Activated naive CD4-positive, alpha-beta T cell treated with anti-CD3 and anti-CD28 coated beads, Interleukin-2, amount 50 U/mL, for 72 hours (primary cell): ENCODE results near the gene CTNNA1. TPM values are rescaled to one million over a fixed set of nuclear protein-coding genes. Genes with fewer than 3 reads are reported as not detected.

ENCODE experiments used
- ATAC-seq, 2 donors: fragments of 150-1000 bp; cut with Tn5 transposase; 2 replicates each; pipeline ENCODE4 v1.10.0; 2021; ENCODE audit warnings: mild to moderate bottlenecking in 2 of 2, moderate library complexity in 2 of 2
- DNase-seq, 2 donors: peaks; one replicate each; pipeline ENCODE4 v3.0.0; 2021 to 2022; ENCODE audit warnings: low spot score in 2 of 2
- H3K27ac Mint-ChIP-seq, 2 donors: one replicate each; pipeline ENCODE4 v1.8.0; 2022; ENCODE audit warnings: mild to moderate bottlenecking in 2 of 2, mixed read lengths in 2 of 2
- H3K36me3 Mint-ChIP-seq, 2 donors: one replicate each; pipeline ENCODE4 v1.8.0; 2022; ENCODE audit warnings: mixed read lengths in 2 of 2
- H3K9me3 Mint-ChIP-seq, 2 donors: one replicate each; pipeline ENCODE4 v1.8.0; 2022; ENCODE audit warnings: mixed read lengths in 2 of 2
- total RNA-seq, 2 donors: library from RNA; stranded (reverse); gene quantifications; one replicate each; pipeline ENCODE4 v1.2.3, GENCODE V29; 2022

Gene CTNNA1
- total RNA-seq, 2 donors from 2014 or later: 89.2 to 224 TPM

DNA sequence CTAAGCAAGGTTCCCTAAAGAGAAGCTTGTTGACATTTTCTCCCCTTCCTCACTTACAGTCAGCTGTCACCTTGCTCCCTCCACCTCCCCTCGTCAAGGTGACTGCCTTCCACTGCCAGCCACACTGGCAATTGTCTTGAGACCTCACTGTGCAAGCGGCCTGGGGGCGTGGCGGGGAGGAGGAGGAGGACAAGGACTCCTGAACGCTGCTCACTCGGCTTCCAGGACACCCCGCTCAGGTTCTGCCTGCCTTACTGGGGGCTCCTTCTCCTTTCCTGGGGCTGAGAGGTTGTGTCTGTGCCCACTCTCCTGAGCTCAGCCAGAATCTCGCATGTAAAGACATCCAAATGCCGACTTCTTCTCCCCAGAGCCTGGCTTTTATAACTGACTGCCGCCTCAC lies 182.2 kb downstream of the CTNNA1 start:
- no peaks in the 10 kb centered on the region for H3K9me3 Mint-ChIP-seq
- DNase-seq (no peak), ATAC-seq (no peak)
- H3K36me3 Mint-ChIP-seq: no peaks in the 10 kb centered on the region
- no peak overlapping the region for H3K27ac Mint-ChIP-seq

DNA sequence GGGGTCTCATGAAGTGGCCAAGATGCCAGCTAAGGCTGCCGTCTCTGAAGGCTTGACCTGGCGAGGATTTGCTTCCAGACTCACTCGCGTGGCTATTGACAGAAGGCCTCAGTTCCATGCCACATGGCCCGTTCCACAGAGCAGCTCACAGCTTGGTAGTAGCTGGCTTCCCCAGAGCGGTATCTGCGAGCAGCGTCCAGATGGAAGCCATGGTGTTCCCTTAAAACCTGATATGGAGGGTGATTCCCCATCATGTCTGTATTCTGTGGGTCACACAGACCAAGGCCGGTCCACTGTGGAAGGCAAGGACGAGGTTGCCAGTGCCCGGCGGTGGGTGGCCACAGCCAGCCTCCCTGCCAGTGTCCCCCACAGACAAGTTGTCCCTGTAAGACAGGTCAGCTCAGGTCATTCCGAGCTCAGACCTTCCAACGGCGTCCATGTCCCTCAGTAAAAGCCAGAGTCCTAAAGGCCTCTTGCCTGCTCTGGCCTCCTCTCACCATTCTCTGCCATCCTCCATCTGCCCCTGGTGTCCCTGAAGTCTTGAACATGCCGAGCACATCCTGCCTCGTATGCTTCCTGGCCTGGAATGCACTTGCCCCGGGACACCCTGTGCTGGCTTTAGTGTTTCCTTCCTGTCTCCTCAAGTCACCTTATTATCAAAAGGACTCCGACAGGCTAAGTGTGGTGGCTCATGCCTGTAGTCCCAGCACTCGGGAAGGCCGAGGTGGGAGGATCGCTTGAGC lies 183.2 kb downstream of the CTNNA1 start:
- ATAC-seq: peak in 1 of 2 donors; percentile 15
- Mint-ChIP-seq H3K9me3 (no peaks in the 10 kb centered on the region), H3K27ac (peak overlapping the region; percentile 71 to 79), H3K36me3 (no peaks in the 10 kb centered on the region)
- no peak for DNase-seq

DNA sequence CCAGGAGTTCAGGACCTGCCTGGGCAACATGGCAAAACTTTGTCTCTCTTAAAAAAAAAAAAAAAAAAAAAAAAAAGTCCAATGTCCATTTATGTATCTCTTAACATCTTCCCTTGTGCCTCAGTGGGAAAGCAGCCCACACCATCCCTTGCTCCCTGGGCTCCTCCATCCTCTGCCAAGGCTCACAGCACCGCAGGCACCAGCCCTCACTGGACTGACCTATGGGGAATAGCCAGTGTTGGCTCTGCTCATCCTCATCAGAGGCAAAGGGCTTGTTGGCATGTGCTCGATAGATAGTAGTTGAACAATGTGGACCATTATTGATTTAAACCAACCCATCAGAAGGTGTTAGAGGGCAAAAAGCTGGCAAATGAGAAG lies 183.7 kb downstream of the CTNNA1 start:
- Mint-ChIP-seq H3K36me3 (no peaks in the 10 kb centered on the region), H3K27ac (peak overlapping the region in 1 of 2 donors; percentile 71), H3K9me3 (no peaks in the 10 kb centered on the region)
- ATAC-seq: peak in 1 of 2 donors; percentile 30
- no peak for DNase-seq

DNA sequence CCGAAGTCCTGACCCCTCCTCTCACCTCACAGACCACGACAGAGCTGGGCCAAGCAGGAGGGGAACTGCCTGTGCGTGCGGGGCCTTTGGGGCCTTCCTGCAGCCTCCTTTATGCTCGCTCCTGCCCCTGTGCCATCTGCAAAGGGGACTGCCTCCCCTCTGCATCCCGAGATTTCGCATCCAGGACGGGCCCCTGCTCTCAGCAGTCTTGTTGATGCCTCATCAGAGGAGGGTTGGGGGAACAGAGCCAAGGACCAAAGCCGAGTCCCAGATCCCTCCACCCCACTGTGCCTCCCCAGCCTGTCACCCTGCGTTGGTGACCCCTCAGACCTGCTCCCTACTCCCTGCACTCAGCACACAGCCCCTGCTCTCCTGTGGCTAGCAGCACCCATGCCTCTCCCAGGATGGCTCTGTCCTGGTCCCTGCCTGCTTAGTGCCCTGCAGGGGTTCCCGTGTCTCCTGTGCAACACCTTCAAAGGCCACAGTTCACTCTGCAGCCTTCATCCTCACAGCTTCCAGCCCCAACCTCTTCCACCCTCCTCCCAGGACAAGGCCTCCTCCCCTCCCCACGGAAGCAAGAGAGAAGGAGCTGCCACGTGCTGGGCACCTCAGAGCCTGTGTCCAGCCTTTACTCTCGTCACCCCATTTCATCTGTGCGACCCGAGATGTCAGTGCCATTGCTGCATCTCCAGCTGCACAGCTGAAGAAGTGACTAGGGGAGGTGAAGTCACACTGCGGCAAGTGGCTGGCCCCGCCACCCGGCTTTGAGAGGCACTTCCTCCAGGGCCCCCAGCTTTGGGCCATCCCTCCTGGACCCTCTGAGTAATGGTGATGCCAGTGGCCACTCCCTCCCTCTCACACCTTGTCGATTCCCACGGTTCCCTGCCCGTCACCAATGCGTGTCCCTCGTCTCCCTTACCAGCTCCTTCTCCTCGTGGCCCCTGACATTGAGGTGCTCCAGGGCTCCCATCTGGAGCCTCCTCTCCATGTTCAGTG lies 184.5 kb downstream of the CTNNA1 start:
- DNase-seq (no peak), ATAC-seq (peak; percentile 32 to 49)
- Mint-ChIP-seq H3K9me3 (no peaks in the 10 kb centered on the region), H3K27ac (peak overlapping the region in 1 of 2 donors; percentile 71), H3K36me3 (no peaks in the 10 kb centered on the region)

DNA sequence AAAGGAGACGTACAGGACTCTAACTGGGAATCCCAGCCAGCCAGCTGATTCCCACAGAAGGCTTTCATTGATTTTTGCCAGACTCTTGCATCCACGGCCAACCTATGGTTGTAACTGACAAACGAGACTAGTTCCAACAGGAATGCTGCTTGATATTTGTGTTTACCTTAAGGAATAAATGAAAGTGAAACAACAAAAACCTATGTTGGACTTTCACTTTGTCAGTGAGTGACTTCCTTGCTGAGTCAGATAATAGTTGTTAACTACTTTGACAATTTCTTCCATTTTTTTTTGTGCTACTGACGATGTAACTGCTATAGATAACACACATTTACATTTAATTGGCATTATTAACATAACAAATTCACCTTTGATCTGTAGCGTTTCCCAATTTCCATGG lies 185.3 kb downstream of the CTNNA1 start:
- no peaks in the 10 kb centered on the region for H3K36me3 Mint-ChIP-seq
- ATAC-seq (no peak), DNase-seq (no peak)
- no peaks in the 10 kb centered on the region for H3K9me3 Mint-ChIP-seq
- peak overlapping the region in 1 of 2 donors; percentile 71 for H3K27ac Mint-ChIP-seq

DNA sequence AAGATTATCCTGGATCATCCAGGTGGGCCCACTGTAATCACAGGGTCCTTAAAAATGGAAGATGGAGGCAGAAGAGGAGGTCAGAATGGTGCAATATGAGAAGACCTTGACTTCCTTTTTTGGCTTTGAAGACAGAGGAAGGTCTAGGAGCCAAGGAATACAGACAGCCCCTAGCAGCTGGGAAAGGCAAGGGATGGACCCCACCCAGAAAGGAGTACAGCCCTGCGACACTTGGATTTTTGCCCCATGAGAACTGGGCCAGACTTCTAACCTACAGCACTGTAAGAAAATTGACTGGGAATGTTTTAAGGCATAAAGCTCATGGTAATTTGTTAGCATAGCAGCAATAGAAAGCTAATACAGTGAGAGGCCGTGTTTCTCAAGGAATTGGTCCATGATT lies 188.8 kb downstream of the CTNNA1 start:
- DNase-seq (no peak), ATAC-seq (no peak)
- H3K27ac Mint-ChIP-seq: no peak overlapping the region
- H3K36me3 Mint-ChIP-seq: no peaks in the 10 kb centered on the region
- no peaks in the 10 kb centered on the region for H3K9me3 Mint-ChIP-seq

DNA sequence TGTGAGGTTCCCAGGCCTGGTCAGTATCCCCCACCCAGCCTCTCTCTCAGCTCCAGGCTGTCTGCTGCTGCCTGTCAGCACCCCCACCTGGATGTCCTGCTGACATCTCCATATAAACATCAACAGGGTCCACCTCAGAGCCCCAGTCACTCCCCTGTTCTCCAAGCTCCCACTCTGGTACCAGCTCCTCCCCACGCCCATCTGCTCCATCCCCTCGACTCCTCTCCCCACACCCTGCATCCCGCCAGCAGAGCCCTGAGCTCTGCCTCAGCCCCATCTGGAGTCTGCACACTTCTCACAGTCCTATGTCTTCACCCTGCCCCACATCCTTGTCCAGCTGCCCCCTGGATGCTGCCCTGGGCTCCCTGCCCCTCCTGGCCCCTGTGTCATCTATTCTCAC lies 189.6 kb downstream of the CTNNA1 start:
- no peaks in the 10 kb centered on the region for H3K9me3 Mint-ChIP-seq
- no peak overlapping the region for H3K27ac Mint-ChIP-seq
- ATAC-seq (no peak), DNase-seq (no peak)
- H3K36me3 Mint-ChIP-seq: no peaks in the 10 kb centered on the region

DNA sequence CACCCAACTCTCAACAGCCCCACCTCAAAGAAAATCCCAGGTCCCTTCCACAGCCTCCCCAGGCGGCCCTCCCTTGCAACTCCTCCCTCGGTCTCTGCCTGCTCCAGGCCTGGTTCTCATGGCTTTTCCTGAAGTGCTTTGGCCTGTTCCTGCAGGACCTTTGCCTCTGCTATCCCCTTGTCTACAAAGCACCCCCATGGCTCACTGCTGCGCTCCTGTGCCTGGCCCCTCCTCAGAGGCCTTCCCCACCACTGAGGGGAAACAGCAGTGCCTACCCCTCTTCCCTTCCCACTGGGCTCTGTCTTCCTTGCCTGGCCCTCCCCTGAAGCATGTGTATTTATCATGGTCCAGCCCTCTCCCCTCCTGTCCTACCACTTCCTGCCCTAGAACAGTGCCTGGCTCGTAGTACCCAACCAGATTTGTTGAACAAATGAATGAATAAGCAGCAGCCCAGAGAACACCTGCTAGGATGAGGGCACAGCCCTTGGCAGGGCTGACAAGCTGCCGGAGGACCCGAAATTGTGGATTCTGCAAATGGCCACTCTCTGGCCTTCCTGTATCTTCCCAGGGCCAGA lies 190.5 kb downstream of the CTNNA1 start:
- DNase-seq (no peak), ATAC-seq (no peak)
- no peaks in the 10 kb centered on the region for H3K9me3 Mint-ChIP-seq
- peak overlapping the region; percentile 30 to 63 for H3K27ac Mint-ChIP-seq
- H3K36me3 Mint-ChIP-seq: no peaks in the 10 kb centered on the region

DNA sequence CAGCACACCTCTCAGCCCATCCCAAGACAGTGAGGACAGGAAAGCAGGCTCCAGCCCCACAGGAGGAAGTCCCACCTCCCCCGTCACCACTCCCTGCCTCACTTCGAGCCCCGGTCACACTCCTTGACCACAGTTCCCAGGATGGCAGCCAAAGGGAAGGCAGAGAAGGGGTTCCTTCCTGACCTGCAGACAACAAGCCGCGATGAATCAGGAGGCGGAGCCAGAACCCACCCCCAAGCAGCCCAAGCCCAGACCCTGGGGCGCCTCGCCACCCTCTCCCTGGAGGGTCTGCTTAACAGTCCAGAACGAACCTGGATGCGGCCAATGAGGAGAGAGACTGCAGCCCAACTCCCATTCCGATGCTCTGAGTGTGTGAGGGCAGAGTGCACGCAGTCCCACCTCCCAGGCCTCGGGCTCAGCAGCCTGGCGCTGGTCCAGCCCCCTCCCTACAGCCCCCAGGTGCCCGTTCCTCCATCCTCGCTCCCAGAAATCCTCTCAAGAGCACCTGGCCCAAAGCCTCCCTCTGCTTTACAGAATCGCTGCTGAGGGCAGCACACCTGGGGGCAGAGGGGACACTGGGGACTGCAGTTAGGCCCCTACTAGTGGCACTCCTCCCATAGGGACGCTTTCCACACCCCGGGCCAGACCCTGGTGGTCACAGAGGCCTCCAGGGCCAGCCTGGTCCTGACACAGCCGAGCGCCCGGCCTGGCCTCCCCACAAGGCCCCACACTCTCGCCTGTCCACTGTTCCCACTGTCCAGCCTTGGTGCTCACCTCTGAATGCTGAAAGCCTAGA lies 191.5 kb downstream of the CTNNA1 start:
- ATAC-seq: peak in 1 of 2 donors; percentile 25

DNA sequence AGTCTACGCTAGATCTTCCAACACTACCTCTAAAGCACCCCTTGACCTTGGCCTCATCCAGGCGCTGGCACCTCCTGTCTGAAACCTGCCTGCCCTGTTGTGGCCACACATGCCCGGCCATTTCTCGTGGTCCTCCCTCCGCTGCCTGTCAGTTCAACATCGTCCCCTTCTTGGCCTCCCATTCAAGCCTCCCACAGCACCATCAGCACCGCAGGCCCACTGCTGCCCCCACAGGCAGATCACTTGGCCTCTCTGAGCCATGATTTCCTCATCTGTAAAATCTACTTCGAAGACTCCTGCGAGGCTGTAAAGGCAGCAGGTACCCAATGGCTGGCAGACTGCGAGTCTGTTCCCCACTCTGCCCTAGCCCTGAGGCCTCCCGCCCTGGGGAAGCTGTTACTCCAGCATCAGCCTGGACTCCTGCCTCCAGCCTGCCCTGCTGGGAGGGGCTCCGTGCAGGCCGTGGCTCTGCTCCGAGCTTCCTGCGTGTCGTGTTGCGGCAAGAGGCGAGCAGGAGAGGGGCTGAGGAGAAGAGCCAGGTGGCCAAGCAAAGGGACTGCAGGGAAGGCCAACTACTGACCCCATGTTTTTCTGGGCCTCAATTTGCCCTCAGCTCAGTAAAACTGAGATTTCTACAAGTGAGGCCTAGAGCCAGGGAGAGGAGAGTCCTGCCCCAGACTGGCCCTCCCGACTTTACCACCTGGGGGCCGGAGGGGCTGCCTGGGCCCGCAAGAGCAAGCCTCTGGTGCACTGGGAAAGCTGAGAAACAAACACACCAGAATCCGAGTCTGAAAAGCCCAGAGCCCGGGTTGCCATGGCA lies 192.4 kb downstream of the CTNNA1 start:
- peak overlapping the region in 1 of 2 donors; percentile 14 for H3K27ac Mint-ChIP-seq
- no peaks in the 10 kb centered on the region for H3K36me3 Mint-ChIP-seq
- no peak for ATAC-seq

More for the DNA sequence above, 191.5 kb downstream of the CTNNA1 start:
- Mint-ChIP-seq H3K9me3 (no peaks in the 10 kb centered on the region), H3K27ac (peak overlapping the region in 1 of 2 donors; percentile 50), H3K36me3 (no peaks in the 10 kb centered on the region)
- no peak for DNase-seq

DNA sequence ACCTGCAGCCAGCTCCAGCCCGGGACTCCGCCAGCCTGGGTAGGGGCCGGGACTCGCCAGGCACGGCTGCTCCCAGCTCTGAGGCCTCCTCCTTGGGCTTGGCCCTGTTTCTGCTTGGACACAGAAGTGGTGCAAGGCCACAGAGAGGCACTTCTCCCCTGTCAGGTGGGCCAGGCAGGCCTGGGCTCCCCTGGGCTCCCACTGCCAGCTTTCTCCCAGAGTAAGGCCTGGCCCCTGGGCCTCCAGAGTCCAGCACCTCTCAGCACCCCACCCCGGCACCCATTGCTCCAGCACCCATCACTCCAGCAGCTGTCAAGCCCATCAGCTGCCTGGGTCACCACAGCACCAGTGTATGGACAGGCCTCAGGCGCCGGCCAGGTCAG lies 193.0 kb downstream of the CTNNA1 start:
- Mint-ChIP-seq H3K9me3 (no peaks in the 10 kb centered on the region), H3K36me3 (no peaks in the 10 kb centered on the region), H3K27ac (no peak overlapping the region)
- DNase-seq: no peak
- ATAC-seq: no peak

More for the DNA sequence above, 192.4 kb downstream of the CTNNA1 start:
- no peak for DNase-seq
- H3K9me3 Mint-ChIP-seq: no peaks in the 10 kb centered on the region

DNA sequence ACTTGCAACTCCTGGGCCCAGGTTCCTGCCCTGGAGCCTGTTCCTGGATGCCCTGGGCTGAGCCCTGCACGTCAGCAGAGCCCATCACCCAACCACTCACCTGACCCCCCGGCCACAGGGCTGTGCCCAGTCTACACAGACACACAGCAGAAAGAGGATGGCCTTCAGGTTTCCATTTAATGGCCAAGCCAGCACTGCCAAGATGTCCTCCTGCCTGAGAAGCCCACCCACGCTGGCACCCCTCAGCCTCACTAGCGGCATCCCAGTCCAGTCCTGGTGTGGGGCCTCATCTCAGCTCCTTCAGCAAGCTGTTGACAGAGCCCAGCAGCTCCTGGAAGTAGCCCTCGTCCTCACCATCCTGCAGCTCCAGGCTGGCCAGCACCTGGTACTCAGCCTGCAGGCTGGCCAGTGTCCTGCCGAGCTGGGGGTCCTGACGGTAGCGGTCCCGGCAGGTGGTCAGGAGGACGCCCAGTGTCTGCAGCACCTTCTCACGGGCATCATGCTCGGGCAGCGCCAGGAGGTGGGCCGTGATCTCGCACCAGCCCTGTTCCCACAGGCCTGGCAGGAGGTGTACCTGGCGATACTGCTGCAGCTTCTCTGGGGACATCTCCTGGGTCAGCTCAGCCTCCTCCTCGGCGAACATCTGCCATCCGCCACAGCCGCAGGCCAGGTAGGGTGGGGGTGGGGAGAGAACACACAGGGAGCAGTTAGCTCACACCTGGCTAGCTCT lies 193.8 kb downstream of the CTNNA1 start:
- no peak overlapping the region for H3K27ac Mint-ChIP-seq
- ATAC-seq: no peak
- H3K9me3 Mint-ChIP-seq: no peaks in the 10 kb centered on the region
- DNase-seq: no peak
- H3K36me3 Mint-ChIP-seq: no peaks in the 10 kb centered on the region

DNA sequence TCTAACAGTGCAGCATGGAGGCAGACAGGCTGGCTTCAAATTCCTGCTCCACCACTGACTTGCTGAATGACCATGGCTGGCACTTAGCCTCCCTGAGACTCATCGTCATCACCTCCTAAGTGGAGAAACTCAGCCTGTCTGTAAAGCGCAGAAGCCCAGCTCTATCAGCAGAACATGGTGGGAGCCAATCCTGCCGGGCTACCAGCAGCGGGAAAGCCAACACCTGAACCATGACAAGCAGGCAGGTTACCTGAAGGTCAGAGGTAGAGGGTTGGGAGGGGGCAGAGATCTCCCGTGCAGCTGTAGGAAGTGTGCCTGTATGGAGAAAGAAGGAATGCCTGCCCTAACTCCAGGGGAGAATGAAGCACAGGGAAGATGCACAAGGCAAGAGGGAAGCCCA lies 194.6 kb downstream of the CTNNA1 start:
- Mint-ChIP-seq H3K36me3 (no peaks in the 10 kb centered on the region), H3K9me3 (no peaks in the 10 kb centered on the region), H3K27ac (peak overlapping the region in 1 of 2 donors; percentile 32)
- DNase-seq (no peak), ATAC-seq (no peak)

DNA sequence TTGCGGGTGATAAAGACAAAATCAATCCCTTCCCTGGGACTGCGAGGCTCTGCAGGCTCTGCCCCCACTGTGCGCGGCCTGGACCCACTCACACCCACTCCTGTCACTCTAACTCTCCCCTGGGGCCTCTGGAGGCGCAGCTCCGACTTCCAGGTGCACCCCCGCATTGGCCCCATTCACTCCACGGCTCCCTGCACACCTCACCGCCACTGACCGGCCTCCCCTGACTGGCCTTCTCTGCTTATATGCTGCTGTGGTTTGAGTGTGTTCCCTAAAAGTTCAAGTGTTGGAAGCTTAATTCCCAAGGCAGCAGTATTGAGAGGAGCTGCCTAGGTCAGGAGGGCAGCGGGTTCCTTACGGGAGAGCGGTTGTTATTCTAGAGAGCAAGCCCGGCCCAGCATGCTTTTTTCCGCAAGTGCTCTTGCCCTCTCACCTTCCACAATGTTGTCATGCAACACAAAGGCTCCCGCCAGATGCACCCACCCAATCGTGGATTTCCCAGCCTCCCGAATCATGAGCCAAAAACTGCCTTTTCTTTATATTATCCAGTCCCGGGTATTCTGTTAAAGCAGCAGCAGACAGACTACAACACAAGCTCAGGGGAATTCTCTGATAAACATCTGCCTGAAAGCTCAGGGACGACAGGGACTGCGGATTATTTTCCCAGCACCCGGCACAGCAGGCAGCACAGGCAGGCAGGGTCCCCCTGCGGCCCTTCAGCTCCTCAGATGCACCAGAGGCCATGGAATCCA lies 195.4 kb downstream of the CTNNA1 start:
- DNase-seq: no peak
- Mint-ChIP-seq H3K27ac (no peak overlapping the region), H3K9me3 (no peaks in the 10 kb centered on the region), H3K36me3 (no peaks in the 10 kb centered on the region)
- no peak for ATAC-seq

DNA sequence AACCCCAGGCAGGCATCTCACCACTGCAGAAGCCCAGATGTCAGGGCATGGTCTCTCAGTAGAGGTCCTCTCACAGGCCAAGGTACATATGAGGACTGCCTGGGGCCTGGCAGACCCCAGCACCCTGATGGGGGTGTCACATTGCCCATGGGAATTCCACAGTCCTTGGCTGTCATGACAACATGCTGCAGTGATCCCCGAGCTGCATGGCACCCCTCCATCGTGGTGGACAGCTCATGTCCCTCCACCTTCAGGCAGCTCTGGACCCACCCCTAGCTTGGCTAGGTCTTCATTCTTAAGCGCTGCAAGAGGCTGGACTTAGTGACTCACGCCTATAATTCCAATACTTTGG lies 196.0 kb downstream of the CTNNA1 start:
- Mint-ChIP-seq H3K36me3 (no peaks in the 10 kb centered on the region), H3K27ac (no peak overlapping the region), H3K9me3 (no peaks in the 10 kb centered on the region)
- ATAC-seq (no peak), DNase-seq (no peak)
